Smooth muscle cell (in vitro differentiated cells): ENCODE measurements around the gene PCSK5. TPM values are rescaled to one million over a fixed set of nuclear protein-coding genes. Genes with fewer than 3 reads are reported as not detected.

Experiments
- DNase-seq: peaks from one replicate; lab custom pipeline; 2025; ENCODE audit not compliant: unreplicated experiment; lab: John Stamatoyannopoulos, UW
- H2AFZ ChIP-seq: fragments of 200-600 bp; sonication (generic); 2 replicates; pipeline ENCODE4 v1.6.0; 2016; ENCODE audit warnings: antibody characterized with exemption, low read depth, mild to moderate bottlenecking
- H3F3A ChIP-seq: fragments of 200-600 bp; sonication (generic); 2 replicates; pipeline ENCODE4 v1.6.0; 2017; ENCODE audit warnings: antibody characterized with exemption, low read depth
- H3K27ac ChIP-seq: fragments of 200-600 bp; sonication (generic); 2 replicates; pipeline ENCODE4 v1.5.1; 2016; ENCODE audit warnings: low read depth, mild to moderate bottlenecking
- H3K27me3 ChIP-seq: fragments of 200-600 bp; sonication (generic); 2 replicates; pipeline ENCODE4 v1.6.1; 2016; ENCODE audit warnings: low read depth, mild to moderate bottlenecking
- H3K36me3 ChIP-seq: fragments of 200-600 bp; sonication (generic); 2 replicates; pipeline ENCODE4 v1.5.1; 2016; ENCODE audit warnings: low read depth
- H3K4me1 ChIP-seq: fragments of 200-600 bp; sonication (generic); 2 replicates; pipeline ENCODE4 v1.5.1; 2016; ENCODE audit warnings: low read depth
- H3K4me2 ChIP-seq: fragments of 200-600 bp; sonication (generic); 2 replicates; pipeline ENCODE4 v1.6.0; 2016; ENCODE audit warnings: mild to moderate bottlenecking
- H3K4me3 ChIP-seq: fragments of 200-600 bp; sonication (generic); 2 replicates; pipeline ENCODE4 v1.5.1; 2016; ENCODE audit warnings: mild to moderate bottlenecking
- H3K79me2 ChIP-seq: fragments of 200-600 bp; sonication (generic); 2 replicates; pipeline ENCODE4 v1.6.0; 2016; ENCODE audit warnings: low read depth, mild to moderate bottlenecking
- H3K9ac ChIP-seq: fragments of 200-600 bp; sonication (generic); 2 replicates; pipeline ENCODE4 v1.6.0; 2016; ENCODE audit warnings: low read depth
- H3K9me3 ChIP-seq: fragments of 200-600 bp; sonication (generic); replicated peaks from 2 replicates; pipeline ENCODE4 v1.5.1; 2016; ENCODE audit warnings: low read depth
- H4K20me1 ChIP-seq: fragments of 200-600 bp; sonication (generic); 2 replicates; pipeline ENCODE4 v1.6.0; 2016; ENCODE audit warnings: low read depth
- CTCF ChIP-seq: fragments of 200-600 bp; sonication (generic); IDR thresholded peaks from 2 replicates; pipeline ENCODE4 v1.5.1; 2017; ENCODE audit warnings: borderline replicate concordance, mild to moderate bottlenecking, antibody characterized with exemption; ENCODE audit not compliant: insufficient read depth, poor library complexity, severe bottlenecking
- WGBS: methylation state at CpG from one replicate; pipeline ENCODE4 v1.1.7; 2016; ENCODE audit warnings: low lambda C conversion rate; 5-methylcytosine and 5-hydroxymethylcytosine counted together
- polyA plus RNA-seq: library from polyadenylated mRNA; unstranded; fragments of >200 nt; fragmentation: Nextera tagmentation; extraction: Ambion mirVana; gene quantifications from 2 replicates; pipeline ENCODE4 v1.2.1, GENCODE V29; 2016
- total RNA-seq: library from RNA; depleted of rRNA; stranded (reverse); fragments of >200 nt; gene quantifications from 2 replicates; pipeline ENCODE4 v1.2.3, GENCODE V29; 2014

Gene PCSK5
- total and polyA plus RNA-seq, 2 experiments from 2014 or later, result 2.3 to 2.8 TPM

- 65% methylated on average over 3 of the region's 3 CpGs for WGBS
These were observed 442.9 kb downstream of the PCSK5 start for GRCh38 chr9:76333388-76333787.

GRCh38 chr9:76333964-76334363 lies 443.5 kb downstream of the PCSK5 start:
- no peaks in the 10 kb centered on the region for H3K9me3 ChIP-seq
- no peak overlapping the region for H3K4me2 ChIP-seq

More at GRCh38 chr9:76333388-76333787, 442.9 kb downstream of the PCSK5 start:
- DNase-seq, result no peak
- no peaks in the 10 kb centered on the region for H3K4me1 ChIP-seq
- no peak overlapping the region for H3K9ac ChIP-seq
- no peak for TF ChIP-seq CTCF
- peaks cover 3% of the 10 kb centered on the region for H3K27me3 ChIP-seq
- H3K79me2 ChIP-seq, result no peaks in the 10 kb centered on the region
- H3K36me3 ChIP-seq, result no peaks in the 10 kb centered on the region
- no peak overlapping the region for H3K27ac ChIP-seq
- no peak overlapping the region for H3K4me3 ChIP-seq
- no peak overlapping the region for H3K4me2 ChIP-seq
- no peaks in the 10 kb centered on the region for H4K20me1 ChIP-seq
- no peaks in the 10 kb centered on the region for H3K9me3 ChIP-seq
- H2AFZ ChIP-seq, result no peak overlapping the region
- H3F3A ChIP-seq, result no peaks in the 10 kb centered on the region

GRCh38 chr9:76336027-76336426 lies 445.6 kb downstream of the PCSK5 start:
- H3K4me1 ChIP-seq, result no peaks in the 10 kb centered on the region
- no peak overlapping the region for H3K27ac ChIP-seq
- no peaks in the 10 kb centered on the region for H3K79me2 ChIP-seq
- WGBS, result 86% methylated on average over 1 of the region's 1 CpG
- H4K20me1 ChIP-seq, result no peaks in the 10 kb centered on the region
- no peak overlapping the region for H2AFZ ChIP-seq
- no peak overlapping the region for H3K4me2 ChIP-seq
- H3K4me3 ChIP-seq, result no peak overlapping the region
- H3K27me3 ChIP-seq, result peaks cover 3% of the 10 kb centered on the region
- TF ChIP-seq CTCF, result no peak
- H3K36me3 ChIP-seq, result no peaks in the 10 kb centered on the region
- no peaks in the 10 kb centered on the region for H3K9me3 ChIP-seq
- no peaks in the 10 kb centered on the region for H3F3A ChIP-seq
- no peak overlapping the region for H3K9ac ChIP-seq
- DNase-seq, result no peak

More at GRCh38 chr9:76333964-76334363, 443.5 kb downstream of the PCSK5 start:
- no peak for DNase-seq
- no peak for TF ChIP-seq CTCF
- no peaks in the 10 kb centered on the region for H4K20me1 ChIP-seq
- no peaks in the 10 kb centered on the region for H3F3A ChIP-seq
- no peak overlapping the region for H3K9ac ChIP-seq
- H2AFZ ChIP-seq, result no peak overlapping the region
- no peaks in the 10 kb centered on the region for H3K79me2 ChIP-seq
- 66% methylated on average over 7 of the region's 7 CpGs for WGBS
- H3K27me3 ChIP-seq, result peaks cover 3% of the 10 kb centered on the region
- no peaks in the 10 kb centered on the region for H3K4me1 ChIP-seq
- no peak overlapping the region for H3K27ac ChIP-seq
- H3K4me3 ChIP-seq, result no peak overlapping the region
- H3K36me3 ChIP-seq, result no peaks in the 10 kb centered on the region

- no peak overlapping the region for H3K9ac ChIP-seq
- no peaks in the 10 kb centered on the region for H3K79me2 ChIP-seq
- no peaks in the 10 kb centered on the region for H3F3A ChIP-seq
- no peaks in the 10 kb centered on the region for H4K20me1 ChIP-seq
- no peaks in the 10 kb centered on the region for H3K9me3 ChIP-seq
- H3K36me3 ChIP-seq, result no peaks in the 10 kb centered on the region
- WGBS, result 79% methylated on average over 6 of the region's 6 CpGs
- no peak for TF ChIP-seq CTCF
- H3K4me1 ChIP-seq, result no peaks in the 10 kb centered on the region
- DNase-seq, result no peak
- H3K4me3 ChIP-seq, result no peak overlapping the region
- H2AFZ ChIP-seq, result no peak overlapping the region
- no peak overlapping the region for H3K4me2 ChIP-seq
- H3K27me3 ChIP-seq, result peaks cover 3% of the 10 kb centered on the region
- no peak overlapping the region for H3K27ac ChIP-seq
These were observed 447.9 kb downstream of the PCSK5 start for GRCh38 chr9:76338418-76338817.
